Stimulated activated CD4-positive, alpha-beta T cell treated with anti-CD3 and anti-CD28 coated beads, TNF-alpha, amount 100 ng/mL, for 48 hours (primary cell): Measurements from ENCODE around the gene RTKN.
"Not testable (repeated sequence)": the region's sequence is repeated elsewhere in the genome, so short reads cannot be mapped to it uniquely, and the experiment has no call there.

ENCODE experiments used
- DNase-seq, 3 donors: peaks; one replicate each; pipeline ENCODE4 v3.0.0-alpha.2; 2020; ENCODE audit warnings: low read depth in 3 of 3

Gene RTKN

GRCh38 chr2:74441690-74442482 is at the start of gene RTKN:
Gene RTKN (minus strand): TSS chr2:74441937. CDS start chr2:74441816, 121 bp downstream.
- DNase-seq = no peak

- no peak for DNase-seq
Measured at GRCh38 chr2:74489906-74490305, 48.2 kb upstream of the RTKN start.

GRCh38 chr2:74488643-74489481 is 47.1 kb upstream of the RTKN start:
- no peak for DNase-seq

- DNase-seq = no peak
Measured at GRCh38 chr2:74486141-74486540, 44.4 kb upstream of the RTKN start.

GRCh38 chr2:74483675-74484164 is 42.0 kb upstream of the RTKN start:
- DNase-seq = not testable (repeated sequence)

- peak; percentile 86 to 89 (median 88) for DNase-seq
Measured at GRCh38 chr2:74482801-74483674, 41.3 kb upstream of the RTKN start, which contains the start of the genes CCDC142 and TTC31. Gene CCDC142 (minus strand): TSS chr2:74482998. CDS start chr2:74482837, 161 bp downstream. Gene TTC31 (plus strand): TSS chr2:74483081. CDS start chr2:74483096, 15 bp downstream.

GRCh38 chr2:74481961-74482800 is 40.4 kb upstream of the RTKN start:
- DNase-seq = no peak

GRCh38 chr2:74481431-74481830 is 39.7 kb upstream of the RTKN start:
- DNase-seq = no peak

- no peak for DNase-seq
Measured at GRCh38 chr2:74474899-74475298, 33.2 kb upstream of the RTKN start.

GRCh38 chr2:74474481-74474880 is 32.7 kb upstream of the RTKN start:
- no peak for DNase-seq

GRCh38 chr2:74472945-74473258 is 31.2 kb upstream of the RTKN start:
- DNase-seq = no peak

- DNase-seq = peak; percentile 90 to 95 (median 94)
Measured at GRCh38 chr2:74472086-74472944, 30.6 kb upstream of the RTKN start, which contains the start of gene MRPL53. Gene MRPL53 (minus strand): TSS chr2:74472680. CDS start chr2:74472660, 20 bp downstream.

GRCh38 chr2:74471332-74472065 is 29.8 kb upstream of the RTKN start:
- no peak for DNase-seq

GRCh38 chr2:74470742-74471141 is 29.0 kb upstream of the RTKN start:
- not testable (repeated sequence) for DNase-seq

GRCh38 chr2:74464406-74464805 is 22.7 kb upstream of the RTKN start:
- no peak for DNase-seq

- DNase-seq = no peak
Measured at GRCh38 chr2:74462786-74463105, 21.0 kb upstream of the RTKN start.

GRCh38 chr2:74462054-74462785 is 20.5 kb upstream of the RTKN start:
- DNase-seq = no peak
